HG03575 (cell line): ENCODE measurements around the gene PRPF40A.
"Not testable (repeated sequence)": the region's sequence is repeated elsewhere in the genome, so short reads cannot be mapped to it uniquely, and the experiment has no call there.

ENCODE experiments used
- ATAC-seq: cut with Tn5 transposase; IDR thresholded peaks from one replicate; pipeline ENCODE4 v1.9.1; 2021; ENCODE audit not compliant: unreplicated experiment, insufficient number of reproducible peaks, low FRiP score; ENCODE audit errors: extremely low read depth

PRPF40A gene

GRCh38 chr2:152717228-152718075 is at the start of gene PRPF40A:
TSS of gene PRPF40A (minus strand) at chr2:152717461. CDS start at chr2:152717439, 22 bp downstream.
- peak; percentile 65 for ATAC-seq

DNA sequence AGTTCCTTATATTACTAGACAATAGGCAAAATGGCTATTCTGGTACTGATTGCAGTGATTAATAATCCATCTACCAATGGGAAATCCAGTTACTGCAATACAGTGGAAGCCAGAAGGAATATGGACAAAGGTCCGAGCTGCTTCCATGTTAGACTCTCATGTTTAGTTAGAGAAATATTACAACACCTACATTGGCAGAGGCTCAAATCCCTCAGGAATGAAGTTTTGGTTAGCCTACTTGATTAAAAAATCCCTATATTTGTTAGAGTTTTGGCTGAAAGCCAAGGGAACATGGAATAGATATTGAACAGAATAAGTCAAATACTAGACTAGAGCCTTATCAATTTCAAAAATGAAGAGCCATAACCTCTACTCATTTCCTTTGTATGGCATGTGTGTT is 49.7 kb upstream of the PRPF40A start:
- no peak for ATAC-seq

DNA sequence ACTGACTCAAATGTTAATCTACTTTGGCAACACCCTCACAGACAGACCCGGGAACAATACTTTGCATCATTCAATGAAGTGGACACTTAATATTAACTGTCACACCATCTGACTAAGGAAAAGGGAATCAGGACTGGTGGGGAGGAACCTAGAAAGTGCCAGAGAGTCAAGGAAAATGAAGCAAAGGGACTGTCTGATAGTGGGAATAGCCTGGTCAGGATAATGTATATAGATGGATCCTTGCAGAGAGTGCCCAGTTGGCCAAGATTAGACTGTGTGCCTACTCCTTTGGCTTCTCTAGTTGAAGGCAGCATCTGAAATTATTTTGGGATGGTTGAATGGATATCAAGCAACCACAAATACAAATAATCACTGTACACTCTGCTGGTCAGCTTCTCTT is 46.4 kb upstream of the PRPF40A start:
- ATAC-seq, result no peak

- ATAC-seq, result not testable (repeated sequence)
These were observed 45.9 kb upstream of the PRPF40A start for GRCh38 chr2:152763208-152763607.

GRCh38 chr2:152762202-152762601 is 44.9 kb upstream of the PRPF40A start:
- no peak for ATAC-seq

- no peak for ATAC-seq
These were observed 44.0 kb upstream of the PRPF40A start for GRCh38 chr2:152761214-152761613.

GRCh38 chr2:152759290-152760072 is 42.2 kb upstream of the PRPF40A start:
- ATAC-seq, result no peak

DNA sequence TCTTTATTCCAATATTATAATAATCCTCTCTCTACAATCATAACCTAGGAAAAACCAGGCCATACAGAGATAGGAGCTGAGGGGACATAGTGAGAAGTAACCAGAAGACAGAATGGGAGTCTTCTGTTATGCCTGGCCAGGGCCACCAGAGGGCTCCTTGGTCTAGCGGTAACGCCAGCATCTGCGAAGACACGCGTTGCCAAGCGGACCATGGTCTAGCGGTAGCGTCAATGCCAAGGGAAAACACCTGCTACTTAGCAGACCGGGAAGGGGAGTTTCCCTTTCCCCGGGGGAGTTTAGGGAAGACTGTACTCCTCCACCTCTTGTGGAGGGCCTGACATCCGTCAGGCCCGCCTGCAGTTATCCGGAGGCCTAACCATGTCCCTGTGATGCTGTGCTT is 37.8 kb upstream of the PRPF40A start:
- no peak for ATAC-seq

GRCh38 chr2:152747751-152748150 is 30.5 kb upstream of the PRPF40A start:
- ATAC-seq, result not testable (repeated sequence)

DNA sequence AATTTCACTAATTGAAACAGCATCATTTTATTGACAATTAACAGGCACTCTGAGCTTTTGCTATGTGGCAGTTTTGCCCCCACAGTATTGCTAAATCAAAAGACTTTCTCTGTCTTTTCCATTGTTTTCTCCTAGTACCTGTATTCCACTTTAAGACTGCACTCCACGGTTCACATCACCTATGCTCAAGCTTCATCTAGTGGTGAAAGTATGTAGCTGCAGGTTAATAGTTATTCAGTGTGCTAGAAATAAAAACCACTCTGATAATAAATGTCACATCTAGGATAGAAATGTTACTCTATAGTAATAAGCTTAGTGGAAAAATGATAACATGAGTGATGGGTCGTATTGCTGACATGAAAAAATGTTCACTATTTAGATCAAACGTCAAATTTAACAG is 25.7 kb upstream of the PRPF40A start:
- ATAC-seq, result no peak

DNA sequence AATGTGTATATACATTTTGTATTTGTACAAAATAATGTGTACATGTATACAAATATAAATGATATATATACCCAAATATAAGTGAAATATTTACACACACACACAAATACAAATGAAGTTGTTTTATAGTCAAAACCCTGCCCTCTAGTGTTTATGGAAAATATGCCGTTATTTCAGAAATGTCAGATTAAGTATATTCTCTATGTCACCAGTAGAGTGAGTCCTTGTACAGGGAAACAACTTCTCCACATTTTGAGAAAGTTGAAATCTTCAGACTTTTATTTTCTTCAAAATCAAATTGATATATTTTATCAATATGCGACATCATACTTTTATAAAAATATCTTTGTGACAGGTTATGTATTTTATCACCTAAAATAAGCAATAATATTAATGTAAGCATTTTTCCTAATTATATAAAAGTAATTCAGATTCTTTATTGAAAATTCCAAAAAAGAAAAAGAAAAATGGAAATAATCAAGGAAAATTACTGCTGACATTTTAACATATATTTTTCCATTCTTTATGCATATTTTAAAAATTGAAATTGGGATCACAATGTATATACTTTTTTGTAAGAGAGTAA is 23.6 kb upstream of the PRPF40A start:
- peak; percentile 82 for ATAC-seq

- not testable (repeated sequence) for ATAC-seq
These were observed 22.4 kb upstream of the PRPF40A start for GRCh38 chr2:152739705-152740104.

GRCh38 chr2:152738438-152738837 is 21.2 kb upstream of the PRPF40A start:
- no peak for ATAC-seq

DNA sequence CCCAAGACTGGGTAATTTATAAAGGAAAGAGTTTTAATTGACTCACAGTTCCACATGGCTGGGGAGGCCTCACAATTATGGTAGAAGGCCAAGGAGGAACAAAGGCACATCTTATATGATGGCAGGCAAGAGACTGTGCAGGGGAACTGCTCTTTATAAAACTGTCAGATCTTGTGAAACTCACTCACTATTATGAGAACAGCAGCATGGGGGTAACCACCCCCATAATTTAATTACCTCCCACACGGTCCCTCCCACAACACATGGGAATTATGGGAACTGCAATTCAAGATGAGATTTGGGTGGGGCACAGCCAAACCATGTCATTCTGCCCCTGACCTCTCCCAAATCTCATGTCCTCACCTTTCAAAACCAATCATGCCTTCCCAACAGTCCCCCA is 20.2 kb upstream of the PRPF40A start:
- not testable (repeated sequence) for ATAC-seq

DNA sequence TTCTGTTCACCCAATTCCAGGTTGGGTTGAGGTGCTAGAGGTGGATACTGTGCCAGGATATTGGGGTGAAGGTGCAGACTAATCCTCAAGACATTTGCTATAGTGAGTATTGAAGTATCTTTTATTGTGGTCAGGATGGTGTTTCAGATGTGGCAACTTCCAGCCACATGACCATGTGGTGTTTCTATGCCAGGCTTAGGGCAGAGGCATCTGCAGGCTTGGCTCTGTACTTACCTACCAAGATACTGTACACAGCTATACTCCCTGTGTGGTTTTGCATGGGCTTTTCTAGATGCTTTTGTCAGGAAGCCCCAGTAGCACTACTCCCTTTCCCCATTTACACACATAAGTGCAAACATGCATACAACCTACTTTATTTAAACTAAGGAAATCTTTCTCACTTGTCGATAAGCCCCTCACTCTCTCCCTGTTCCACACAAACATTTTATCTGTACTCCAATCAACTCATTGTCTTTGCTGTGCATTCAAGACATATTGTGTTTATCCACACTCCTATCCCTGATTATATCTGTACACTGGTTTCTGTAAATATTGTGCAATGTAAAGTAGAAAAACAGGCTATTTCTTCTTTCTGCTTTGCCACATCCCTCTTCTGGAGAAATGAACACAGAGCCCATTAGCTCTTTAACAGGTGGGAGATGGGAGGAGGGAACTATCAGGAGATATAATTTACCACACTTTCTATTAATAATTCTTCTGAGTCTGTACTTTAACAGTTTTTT is 13.5 kb upstream of the PRPF40A start:
- peak; percentile 61 for ATAC-seq

GRCh38 chr2:152729844-152730243 is 12.6 kb upstream of the PRPF40A start:
- no peak for ATAC-seq

DNA sequence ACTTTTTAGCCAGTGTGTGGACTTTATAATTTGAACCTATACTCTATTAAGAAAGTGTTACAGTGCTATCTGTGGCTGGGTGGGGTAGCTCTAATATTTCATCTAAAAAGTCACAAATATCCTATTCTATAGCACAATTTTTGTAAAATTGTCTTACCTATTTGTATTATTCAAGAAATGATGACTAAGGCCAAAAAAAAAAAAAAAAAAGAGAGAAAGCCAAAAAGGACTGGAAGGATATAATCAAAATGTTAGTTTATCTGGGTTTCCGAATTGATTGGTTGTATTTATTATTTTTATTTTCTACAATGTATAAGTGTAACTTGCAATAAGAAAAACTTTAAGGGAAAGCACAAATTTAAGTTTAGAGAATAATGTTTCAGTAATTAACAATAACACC is 6.7 kb upstream of the PRPF40A start:
- no peak for ATAC-seq

- not testable (repeated sequence) for ATAC-seq
These were observed 5.4 kb upstream of the PRPF40A start for GRCh38 chr2:152722639-152723038.

DNA sequence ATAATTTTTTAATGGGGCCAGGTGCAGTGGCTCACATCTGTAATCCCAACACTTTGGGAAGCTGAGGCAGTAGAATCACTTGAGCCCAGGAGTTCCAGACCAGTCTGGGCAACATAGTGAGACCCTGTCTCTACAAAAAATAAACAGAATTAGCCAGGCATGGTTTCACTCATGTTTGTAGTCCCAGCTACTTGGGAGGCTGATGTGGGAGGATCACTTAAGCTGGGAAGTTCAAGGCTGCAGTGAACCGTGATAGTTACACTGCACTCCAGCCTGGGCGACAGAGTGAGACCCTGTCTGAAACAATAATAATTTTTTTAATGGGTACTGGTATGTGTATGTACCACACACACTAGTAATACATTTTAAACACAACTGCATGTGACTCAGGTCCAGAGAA is 3.5 kb upstream of the PRPF40A start:
- no peak for ATAC-seq
